Dermis microvascular lymphatic vessel endothelial cell (primary cell): ENCODE results near the gene XG. TPM values are rescaled to one million over a fixed set of nuclear protein-coding genes. Genes with fewer than 3 reads are reported as not detected.
"Not testable (repeated sequence)": the region's sequence is repeated elsewhere in the genome, so short reads cannot be mapped to it uniquely, and the experiment has no call there.

Experiments
- DNase-seq, 2 donors: peaks; one replicate each; pipeline versions ENCODE4 v3.0.0 to v3.0.0-alpha.2; 2010; ENCODE audit warnings: low read depth in 2 of 2
- total RNA-seq: library from RNA; depleted of rRNA; stranded (reverse); fragments of >200 nt; gene quantifications from 2 replicates; pipeline ENCODE4 v1.2.1, GENCODE V29; 2014

Gene XG
- total RNA-seq, 1 donor from 2014 or later, result under 0.01 TPM

DNA sequence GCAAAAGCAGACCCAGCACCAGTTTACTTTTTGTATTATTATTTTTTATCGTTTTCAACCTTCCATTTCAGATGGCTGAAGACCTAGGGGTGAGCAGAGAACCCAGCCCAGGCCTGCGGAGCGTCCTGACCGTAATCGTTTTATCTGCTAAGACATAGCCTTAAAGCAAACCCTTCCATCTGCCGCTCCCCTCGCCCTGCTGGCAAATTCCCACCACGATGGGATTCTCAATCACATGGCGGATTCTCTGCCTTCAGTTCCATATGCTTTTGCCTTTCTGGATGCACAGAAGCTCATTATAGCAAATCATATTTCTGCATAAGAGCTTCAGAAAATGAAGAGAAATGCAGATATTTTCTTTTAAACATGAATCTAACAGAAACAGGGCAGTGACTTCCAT is 18.6 kb upstream of the XG start:
- DNase-seq, result no peak

GRCh38 chrX:2735270-2735669 is 16.6 kb upstream of the XG start:
- no peak for DNase-seq

GRCh38 chrX:2740672-2741071 is 11.2 kb upstream of the XG start:
- DNase-seq, result no peak

DNA sequence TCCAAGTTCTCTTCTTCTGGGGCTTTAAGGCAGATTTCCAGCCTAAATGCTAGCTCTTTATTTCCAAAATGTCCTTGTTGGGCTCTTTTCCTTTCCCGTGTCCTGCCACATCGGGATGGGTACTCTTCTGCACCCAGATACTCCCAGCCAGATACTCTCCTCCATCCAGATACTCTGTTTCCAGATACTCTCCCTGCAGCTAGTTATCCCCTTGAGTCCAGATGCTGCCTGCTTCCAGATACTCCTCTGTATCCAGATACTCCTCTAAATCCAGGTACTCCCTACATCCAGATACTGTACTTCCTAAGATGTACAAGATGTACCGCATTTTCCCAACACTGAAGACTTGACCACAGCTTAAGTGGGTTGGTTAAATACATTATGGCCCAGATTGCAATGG is 10.5 kb upstream of the XG start:
- DNase-seq, result no peak

- peak; percentile 15 to 56 for DNase-seq
These were observed 5.6 kb upstream of the XG start for GRCh38 chrX:2746250-2746649.

GRCh38 chrX:2748171-2748814 is 3.5 kb upstream of the XG start:
- DNase-seq, result no peak

DNA sequence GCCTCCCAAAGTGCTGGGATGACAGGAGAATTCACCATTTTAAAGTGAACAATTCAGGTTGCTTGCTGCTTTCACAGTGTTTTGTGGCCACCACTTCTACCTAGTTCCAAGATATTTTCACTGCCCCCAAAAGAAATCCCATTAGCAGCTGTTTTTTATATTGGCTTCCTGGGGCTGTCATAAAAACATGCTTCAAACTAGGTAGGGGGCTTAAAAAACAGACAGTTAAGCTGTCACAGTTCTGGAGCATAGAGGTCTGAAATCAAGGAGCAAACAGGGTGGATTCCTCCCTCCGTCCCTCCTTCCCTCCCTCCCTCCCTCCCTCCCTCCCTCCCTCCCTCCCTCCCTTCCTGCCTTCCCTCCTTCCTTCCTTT is 3.0 kb upstream of the XG start:
- DNase-seq, result no peak

DNA sequence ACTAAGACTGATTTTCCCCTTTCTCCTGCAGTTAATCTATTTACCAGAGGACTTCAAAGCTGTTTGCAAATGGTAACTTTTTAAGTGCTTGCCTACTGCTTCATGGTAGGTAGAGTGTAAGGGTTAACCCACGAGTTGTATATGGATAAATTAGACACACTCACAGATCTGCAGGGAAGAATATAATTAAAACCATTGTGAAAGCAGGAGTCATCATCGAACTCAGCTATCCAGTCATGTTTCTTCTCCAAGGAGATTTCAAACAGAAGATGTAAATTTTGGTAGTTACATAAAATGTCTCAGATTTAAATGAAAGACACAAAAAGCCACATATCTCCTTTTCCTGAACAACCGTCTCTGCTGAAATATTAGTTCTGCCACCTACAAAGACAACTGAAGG is 549 bp upstream of the XG start:
- DNase-seq, result no peak

DNA sequence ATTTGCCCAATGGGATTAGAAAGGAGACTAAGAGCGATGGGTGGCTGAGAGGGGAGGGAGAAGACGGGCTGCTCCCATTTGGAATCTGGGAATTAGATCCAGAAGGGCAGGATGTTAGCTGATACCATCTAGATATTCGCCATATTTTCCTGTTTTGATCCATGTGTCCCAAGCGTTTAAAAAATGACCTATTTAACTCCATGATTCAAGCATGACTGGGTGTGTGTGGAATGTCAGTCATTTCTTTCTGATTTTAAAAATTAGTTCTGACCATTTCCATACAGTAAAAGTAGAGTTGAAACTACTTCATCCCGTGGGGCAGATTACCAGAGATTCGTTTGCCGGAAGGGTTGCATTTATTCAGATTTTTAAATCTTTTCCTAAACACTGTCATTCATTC is 601 bp downstream of the XG start:
- DNase-seq, result peak in 1 of 2 donors; percentile 55

GRCh38 chrX:2755163-2755715 is 3.4 kb downstream of the XG start:
- not testable (repeated sequence) for DNase-seq

DNA sequence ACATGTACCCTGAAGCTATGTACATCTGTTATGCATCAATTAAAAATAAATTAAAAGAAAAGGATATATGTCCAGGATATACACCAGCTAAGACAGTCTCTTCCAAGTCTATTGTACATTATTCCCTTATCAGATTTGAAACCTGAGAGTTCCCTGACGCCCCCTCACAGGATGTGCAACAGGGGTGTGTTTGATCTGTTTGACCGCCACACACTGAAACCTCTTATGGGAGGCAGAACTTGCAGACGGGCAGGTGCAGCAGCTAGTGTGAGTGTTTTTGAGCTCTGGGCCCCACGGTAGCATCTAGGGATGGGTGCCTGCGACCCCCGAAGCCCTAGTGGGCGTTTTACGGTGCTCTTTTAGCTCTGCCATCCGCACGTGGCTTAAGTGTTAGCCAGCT is 4.7 kb downstream of the XG start:
- no peak for DNase-seq

GRCh38 chrX:2761246-2761645 is 9.4 kb downstream of the XG start:
- no peak for DNase-seq

DNA sequence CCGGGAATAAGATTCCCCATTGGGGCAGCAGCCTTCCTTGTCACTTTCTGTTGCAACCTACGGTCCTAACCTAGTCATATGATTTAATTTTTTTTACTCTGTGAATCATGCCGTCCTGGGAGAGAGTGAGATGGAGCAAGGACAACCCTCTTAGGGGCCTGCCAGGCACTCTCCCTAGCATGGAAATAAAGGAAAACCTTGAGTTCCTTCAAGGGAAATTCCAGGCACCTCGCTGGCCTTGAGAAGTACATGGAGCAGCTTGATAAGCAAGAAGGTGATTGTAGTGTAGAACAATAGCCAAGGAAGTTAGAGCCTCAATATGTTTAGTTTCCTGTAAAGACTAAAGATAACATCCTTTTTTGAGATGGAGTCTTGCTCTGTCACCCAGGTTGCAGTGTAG is 10.8 kb downstream of the XG start:
- peak in 1 of 2 donors; percentile 80 for DNase-seq

DNA sequence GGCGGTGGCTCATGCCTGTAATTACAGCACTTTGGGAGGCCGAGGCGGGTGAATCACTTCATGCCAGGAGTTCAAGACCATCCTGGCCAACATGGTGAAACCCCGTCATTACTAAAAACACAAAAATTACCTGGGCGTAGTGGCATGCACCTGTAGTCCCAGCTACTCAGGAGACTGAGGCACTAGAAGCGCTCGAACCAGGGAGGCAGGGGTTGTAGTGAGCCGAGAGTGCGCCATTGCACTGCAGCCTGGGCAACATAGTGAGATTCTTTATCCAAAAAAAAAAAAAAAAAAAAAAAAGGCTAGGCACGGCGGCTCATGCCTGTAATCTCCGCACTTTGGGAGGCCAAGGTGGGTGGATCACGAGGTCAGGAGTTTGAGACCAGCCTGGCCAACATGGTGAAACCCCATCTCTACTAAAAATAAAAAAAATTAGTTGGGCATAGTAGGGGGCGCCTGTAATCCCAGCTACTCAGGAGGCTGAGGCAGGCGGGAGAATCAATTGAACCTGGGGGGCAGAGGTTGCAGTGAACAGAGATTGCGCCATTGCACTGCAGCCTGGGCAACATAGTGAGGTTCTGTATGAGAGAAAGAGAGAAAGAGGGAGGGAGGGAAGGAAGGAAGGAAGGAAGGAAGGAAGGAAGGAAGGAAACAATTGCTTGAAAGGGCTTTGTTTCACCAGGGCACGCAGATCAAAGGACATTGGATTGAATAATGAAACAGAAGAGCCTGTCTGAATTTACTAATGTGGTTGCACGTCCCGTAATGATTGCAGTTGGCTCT is 13.1 kb downstream of the XG start:
- DNase-seq, result not testable (repeated sequence)

- no peak for DNase-seq
These were observed 13.7 kb downstream of the XG start for GRCh38 chrX:2765549-2765830.

- DNase-seq, result no peak
These were observed 15.1 kb downstream of the XG start for GRCh38 chrX:2766906-2767305.

DNA sequence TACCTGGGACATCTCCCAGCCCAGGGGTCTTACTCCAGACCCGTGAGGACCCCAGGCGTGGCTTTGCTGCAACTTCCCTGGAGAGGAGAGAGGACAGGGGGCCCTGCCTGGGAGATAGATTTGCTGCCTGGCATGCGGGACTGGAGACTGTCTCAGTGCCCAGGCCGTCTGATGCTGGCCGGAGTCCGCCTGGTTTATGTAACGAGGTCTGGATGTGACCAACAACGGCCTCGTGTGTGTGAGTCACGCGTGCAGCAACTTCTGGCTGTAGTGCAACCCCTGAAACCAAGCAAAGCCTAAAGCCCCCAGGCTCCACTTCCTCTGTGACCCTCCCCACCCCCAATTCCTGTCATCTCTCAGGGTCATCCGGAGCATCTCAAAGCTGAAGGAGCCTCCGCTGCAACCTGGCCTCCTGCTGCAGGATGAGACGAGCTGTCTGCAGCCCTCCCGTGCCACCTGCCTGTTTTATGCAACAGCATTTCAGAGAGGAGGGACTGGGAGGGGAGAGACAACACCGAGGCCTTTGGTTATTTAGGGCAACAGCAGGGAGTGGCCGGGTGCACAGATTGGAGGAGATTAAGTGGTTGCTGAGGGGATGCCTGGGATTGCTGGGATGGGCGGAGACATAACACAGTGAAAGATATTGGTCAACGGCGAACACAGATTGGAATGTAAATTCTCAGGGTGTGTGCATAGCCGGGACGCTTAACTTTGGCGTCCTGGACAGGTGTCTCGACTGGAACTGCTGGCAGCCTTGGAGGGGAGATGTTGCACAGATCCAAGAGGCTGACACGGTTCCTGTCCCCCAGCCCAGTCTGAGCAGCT is 16.0 kb downstream of the XG start:
- no peak for DNase-seq

GRCh38 chrX:2769615-2770014 is 17.8 kb downstream of the XG start:
- DNase-seq, result no peak

DNA sequence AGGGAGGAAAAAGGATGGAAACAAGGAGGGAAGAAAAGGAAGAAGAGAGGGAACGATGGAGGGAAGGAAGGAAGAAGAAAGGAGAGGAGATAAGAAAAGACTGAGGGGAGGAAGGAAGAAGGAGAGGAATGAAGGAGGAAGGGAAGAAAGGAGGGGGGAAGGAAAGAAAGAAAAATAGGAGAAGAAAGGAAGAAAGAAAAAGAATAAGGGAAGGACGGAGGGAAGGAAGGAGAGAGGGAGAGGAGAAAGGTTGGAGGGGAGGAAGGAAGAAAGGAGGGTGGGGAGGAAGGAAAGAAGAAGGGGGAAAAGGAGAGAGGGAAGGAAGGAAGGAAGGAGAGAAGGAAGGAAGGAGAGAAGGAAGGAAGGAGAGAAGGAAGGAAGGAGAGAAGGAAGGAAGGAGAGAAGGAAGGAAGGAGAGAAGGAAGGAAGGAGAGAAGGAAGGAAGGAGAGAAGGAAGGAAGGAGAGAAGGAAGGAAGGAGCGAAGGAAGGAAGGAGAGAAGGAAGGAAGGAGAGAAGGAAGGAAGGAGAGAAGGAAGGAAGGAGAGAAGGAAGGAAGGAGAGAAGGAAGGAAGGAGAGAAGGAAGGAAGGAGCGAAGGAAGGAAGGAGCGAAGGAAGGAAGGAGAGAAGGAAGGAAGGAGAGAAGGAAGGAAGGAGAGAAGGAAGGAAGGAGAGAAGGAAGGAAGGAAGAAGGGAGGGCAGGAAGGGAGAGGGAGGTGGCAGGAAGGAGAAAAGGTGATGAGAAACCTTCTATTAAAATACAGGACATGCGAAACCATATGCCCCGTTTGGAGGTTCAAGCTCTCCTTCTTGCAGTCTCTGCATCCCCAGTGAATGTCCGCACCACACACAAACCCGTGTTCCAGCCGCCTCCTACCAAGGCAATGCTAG is 21.6 kb downstream of the XG start:
- DNase-seq, result not testable (repeated sequence)

GRCh38 chrX:2774057-2774456 is 22.2 kb downstream of the XG start:
- no peak for DNase-seq

GRCh38 chrX:2774776-2775175 is 22.9 kb downstream of the XG start:
- no peak for DNase-seq
